GM20431 (cell line): ENCODE measurements around the gene TH.

Experiments
- in situ Hi-C: fragments of 300-500 bp; cut with MseI, MboI; formaldehyde crosslinking; loops from one replicate; pipeline ENCODE4 v1.15.0; 2020; ENCODE audit warnings: low sequenced_read_pairs; ENCODE audit not compliant: unreplicated experiment

The TH gene

DNA sequence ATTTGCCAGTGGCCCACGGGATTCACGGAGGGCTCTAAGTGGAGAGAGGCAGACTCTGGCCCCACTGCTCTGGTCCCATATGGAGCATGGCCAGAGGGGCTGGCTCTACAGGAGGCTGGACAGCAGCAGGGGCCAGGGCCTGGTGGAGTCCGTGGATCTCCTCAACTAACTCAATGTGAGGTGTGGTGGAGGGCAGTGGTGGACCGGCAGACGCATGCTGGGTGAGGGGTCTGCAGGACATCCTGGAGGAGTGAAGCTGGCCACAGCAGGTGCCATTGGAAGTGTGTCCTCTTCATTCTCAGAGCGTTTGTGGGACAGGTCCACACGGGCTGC is 48.0 kb downstream of the TH start:
- in situ Hi-C loops, result no loop called here

DNA sequence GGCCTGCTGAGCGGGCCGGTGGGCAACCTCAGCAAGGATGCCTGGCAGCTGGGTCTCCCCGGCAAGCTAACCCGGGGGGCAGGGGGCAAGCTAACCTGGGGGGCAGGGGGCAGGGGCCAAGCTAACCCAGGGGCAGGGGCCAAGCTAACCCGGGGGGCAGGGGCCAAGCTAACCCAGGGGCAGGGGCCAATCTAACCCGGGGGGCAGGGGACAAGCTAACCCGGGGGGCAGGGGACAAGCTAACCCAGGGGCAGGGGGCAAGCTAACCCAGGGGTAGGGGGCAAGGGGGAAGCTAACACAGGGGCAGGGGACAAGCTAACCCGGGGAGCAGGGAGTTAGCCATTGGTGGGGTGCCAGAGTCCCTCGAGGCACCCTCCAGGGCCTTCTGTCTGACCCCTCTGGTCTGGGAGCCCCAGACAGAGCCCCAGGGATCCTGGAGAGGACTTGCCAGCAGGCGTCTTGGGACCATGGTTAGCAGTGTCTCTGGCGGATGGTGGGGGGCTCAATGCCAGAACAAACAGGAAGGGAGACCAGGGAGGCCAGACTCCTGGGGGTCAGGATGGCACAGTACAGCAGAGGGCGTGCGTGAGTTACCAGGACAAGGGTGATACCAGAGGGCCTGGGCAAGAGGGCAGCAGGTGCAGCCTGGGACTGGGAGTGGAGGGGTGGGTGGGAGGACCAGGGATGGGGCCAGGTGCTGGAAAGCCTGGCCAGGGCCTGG is 48.5 kb downstream of the TH start:
- in situ Hi-C loops, result no loop called here

DNA sequence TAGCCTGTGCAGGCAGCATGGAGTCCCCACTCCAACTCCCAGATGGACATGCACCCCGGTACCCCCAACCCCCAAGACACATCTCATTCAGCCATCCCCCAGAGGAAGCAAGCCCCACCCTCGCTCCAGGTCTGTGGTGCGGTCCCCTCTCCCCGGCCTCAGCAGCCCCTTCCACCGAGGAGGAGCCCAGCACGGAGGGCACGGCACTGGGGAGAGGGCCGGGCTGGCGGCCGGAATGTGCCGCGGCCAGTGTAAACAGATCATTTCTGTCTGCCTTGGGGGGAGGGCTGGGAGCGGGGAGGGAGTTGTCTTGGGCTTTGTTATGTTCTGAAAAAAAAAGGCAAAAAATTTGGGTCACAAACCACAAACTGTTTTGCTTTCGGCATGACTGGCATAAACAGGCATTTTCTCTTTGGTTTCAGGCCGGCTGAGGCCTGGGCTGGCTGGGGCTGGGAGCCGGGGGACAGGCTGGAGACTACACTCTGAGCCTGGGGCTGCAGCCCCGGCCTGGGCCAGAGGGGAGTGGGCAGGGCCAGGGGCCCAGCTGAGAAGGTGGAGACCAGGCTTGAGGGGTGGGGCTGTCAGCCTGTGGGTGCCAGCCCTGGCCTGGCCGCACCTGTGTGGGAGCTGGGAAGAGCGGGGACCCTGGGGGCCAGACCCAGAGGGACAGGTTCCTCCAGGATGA is 49.3 kb downstream of the TH start:
- in situ Hi-C loops, result no loop called here

DNA sequence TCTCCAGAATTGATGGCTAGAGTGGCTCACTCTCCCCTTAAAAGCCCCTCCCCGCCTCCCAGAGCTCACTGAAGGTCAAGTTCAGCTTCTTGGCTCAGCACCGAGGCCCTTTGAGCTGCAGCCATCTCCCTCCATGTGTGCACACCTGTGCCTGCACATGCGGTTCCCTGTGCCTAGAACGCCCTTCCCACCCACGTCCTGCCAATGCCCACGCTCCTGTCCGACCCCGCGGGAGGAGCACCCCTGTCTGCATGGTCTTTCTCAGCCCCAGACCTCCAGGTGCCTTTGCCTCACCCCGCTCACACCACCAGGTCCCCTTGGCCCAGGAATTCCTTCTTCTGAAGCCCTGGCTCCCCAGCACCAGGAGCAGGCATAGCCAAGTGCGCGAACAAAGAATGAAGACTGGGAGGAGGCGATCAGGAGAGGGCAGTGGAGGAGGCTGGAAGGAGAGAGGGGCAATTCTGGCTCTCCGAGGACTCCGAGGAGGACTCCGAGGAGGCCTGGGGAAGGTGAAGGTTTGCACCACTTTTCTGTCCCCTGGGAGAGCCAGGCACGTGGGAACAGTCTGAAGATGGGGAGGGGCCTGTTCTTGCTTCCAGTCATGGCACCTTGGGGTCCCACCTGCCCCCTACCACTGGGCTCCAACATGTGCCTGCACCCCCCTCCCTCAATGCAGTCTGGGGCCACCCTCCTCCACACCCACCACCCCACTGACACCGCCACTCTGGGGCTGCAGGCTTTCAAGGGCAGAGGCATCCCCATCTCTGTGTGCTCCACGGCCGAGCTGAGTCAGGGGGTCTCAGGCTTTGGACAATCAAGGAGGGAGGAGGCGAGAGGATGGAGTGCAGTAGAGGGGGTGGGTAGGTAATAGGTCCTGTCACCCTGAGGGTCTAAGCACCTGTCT is 50.1 kb downstream of the TH start:
- in situ Hi-C loops, result no loop called here

DNA sequence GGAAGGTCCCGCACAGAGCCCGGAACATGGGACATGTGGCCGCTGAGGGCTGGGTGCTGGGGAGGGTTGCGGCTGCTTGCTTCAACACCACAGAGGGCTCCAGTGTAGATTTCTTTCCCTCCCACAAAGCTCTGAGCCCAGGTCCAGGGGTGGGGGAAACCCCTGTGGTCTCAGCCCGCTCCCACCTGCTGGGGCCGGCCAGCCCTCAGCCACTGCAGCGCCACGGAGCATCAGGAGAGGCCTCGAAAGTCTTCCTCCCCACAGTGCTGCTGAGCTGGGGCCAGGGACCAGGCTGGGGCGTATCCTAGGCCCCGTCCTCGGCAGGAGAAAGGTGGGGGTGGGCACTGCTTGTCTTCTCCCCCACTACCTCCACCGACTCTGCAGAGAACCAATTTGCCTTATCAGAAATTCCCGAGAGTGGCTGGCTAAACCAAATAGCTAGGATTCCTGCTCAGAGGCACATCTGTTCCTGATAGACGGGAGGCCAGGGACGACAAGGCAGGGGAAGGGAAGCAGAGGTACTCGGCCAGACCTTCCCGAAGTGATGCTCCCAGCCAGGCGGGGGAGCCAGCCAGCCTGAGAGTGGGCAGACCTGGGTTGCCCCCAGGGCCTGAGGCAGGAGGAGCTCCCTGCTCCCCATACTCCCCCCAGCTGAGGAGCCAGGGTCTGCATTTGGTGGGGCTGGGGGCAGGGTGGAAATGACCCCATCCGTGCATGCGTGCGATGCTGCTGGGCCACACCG is 51.1 kb downstream of the TH start:
- in situ Hi-C loops, result no loop called here

DNA sequence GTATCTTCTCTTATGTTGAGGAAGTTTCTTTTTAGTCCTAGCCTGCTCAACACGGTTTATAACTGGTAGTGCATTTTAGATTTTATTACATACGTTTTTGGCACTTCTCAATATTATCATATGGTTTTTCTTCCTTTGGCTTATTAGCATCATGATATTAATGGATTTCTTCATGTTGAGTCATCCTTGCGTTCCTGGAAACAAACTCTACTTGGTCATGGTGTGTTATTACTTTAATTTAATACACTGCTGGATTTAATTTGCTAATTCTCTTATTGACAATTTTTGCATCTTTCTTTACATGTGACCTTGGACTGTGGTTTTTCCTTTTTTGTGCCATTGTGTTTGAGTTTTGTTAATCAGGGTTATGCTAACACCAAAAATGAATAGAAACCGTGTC is 52.9 kb downstream of the TH start:
- in situ Hi-C loops, result no loop called here

DNA sequence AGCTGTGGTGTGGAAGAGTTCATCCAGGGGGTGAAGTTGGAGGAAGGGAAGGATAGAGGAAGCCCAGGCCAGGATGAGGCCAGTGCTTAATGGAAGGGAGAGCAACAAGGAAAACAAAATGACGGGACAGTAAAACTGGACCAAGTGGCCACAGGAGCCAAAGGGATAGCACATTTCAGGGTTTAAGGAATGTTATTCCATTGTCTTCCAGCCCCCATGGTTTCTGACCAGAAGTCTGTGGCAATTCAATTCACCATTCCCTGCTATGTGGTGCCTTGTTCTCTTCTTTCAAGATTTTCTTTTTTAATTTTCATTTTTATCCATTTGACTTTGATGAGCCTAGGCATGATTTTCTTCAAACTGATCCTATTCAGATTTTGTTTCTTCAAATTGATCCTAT is 54.9 kb downstream of the TH start:
- in situ Hi-C loops, result no loop called here

DNA sequence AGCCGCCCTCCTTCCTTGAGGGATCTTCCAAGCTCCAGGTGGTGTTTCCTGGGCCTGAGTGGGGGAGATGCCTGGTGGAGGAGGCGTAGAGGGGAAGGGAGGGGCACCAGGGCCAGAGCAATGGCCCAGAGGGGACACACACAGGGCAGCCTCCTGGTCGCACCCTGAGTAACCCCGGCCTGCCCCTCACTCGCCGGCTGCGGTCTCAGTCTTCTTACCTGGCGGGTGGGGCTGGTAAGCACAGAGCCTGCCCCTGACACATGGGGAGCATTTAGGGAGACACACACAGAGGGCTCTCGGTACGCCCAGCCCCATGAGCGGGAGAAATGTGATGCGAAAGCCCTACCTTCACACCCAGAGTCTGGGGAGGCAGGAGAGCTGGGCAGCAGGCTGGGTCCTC is 56.3 kb downstream of the TH start:
- in situ Hi-C loops, result no loop called here

DNA sequence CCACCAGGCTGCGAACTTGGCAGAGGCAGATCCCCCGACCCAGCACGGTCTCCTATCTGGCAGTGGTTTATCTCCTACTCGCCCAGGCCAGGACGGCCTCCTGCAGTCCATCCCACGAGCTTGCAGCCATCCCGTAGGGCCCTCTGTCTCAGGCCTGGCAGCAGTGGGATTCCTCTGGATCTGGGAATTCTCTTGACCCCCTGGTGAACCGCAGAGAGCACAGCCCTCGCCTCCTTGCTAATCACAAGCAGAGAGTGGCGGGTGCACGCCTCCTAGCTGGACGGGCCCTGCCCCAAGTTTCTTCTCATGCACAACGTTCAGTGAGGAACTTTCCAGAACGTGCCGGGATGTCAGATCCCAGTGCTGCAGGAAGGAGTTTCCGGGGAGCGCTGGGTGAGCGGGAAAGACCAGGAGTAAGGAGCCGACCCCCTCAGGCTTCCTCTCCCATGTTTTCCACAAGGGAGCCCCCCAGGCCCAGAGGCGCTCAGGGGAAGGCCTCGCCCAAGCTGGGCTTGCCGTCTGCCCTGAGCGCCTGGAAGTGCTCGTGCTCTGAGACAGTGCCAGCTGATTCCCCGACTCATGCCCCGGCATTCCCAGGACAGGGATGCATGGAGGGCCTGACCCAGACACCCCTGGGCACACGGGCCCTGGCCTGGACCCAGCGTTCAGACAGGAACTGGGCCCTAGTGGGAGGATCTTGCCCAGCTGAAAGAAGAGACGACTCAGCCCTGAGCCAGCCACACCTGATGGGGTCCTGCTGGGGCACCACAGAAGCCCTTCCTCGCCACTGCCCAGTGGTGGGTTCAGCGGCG is 57.0 kb downstream of the TH start:
- in situ Hi-C loops, result no loop called here
